NCI-H1417 (cell line): ENCODE measurements around the gene SORCS2.

Experiments used
- DNase-seq, 3 experiments: peaks; one replicate each; lab custom pipeline; 2025; lab: John Stamatoyannopoulos, UW

The SORCS2 gene

GRCh38 chr4:7338876-7339623, 146.7 kb downstream of the SORCS2 start:
- no peak for DNase-seq

- DNase-seq: no peak
These were observed 147.6 kb downstream of the SORCS2 start for GRCh38 chr4:7339751-7340552.

DNA sequence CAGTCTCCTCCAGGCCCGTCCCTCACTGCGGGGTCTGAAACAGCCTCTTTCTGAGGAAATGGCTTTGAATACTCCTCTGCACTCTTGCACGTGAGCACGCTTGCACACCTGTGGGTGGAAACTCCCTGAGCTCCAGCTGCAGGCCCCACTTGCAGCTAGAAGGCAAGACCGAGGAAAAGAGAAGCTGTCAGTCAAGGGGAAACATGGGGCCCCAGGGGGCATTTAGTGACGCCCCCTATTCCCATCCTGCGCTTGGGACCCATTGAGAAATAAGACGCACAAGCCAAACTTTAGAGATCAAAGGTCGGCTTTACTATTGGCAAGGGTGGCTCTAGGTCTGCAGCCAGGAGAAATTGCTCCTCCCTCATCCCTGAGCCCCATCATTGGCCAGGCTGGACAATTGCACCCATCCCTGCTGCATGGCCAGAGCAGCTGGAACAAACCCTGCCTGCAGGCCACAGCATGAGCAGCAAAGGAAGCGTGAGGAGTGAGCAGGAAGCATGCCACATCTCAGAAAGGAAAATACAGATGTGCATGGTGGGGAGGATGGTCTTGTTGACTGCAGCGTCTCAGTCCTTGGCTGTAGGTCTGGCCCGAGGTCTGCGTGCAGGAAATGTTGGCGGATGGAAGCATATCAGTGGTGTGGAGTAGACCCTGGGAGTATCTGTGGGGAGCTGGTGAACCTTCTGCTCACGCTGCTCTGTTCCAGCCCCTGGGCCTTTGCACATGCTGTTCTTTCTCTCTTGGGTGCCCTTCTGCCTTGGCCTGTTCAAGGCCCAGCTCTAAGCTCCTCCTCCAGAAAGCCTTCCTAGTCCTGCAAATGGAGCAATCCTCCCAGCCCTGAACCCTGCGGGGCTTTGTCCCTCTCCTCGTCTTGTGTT, 148.5 kb downstream of the SORCS2 start:
- DNase-seq: no peak

GRCh38 chr4:7341491-7342222, 149.3 kb downstream of the SORCS2 start:
- DNase-seq: no peak

DNA sequence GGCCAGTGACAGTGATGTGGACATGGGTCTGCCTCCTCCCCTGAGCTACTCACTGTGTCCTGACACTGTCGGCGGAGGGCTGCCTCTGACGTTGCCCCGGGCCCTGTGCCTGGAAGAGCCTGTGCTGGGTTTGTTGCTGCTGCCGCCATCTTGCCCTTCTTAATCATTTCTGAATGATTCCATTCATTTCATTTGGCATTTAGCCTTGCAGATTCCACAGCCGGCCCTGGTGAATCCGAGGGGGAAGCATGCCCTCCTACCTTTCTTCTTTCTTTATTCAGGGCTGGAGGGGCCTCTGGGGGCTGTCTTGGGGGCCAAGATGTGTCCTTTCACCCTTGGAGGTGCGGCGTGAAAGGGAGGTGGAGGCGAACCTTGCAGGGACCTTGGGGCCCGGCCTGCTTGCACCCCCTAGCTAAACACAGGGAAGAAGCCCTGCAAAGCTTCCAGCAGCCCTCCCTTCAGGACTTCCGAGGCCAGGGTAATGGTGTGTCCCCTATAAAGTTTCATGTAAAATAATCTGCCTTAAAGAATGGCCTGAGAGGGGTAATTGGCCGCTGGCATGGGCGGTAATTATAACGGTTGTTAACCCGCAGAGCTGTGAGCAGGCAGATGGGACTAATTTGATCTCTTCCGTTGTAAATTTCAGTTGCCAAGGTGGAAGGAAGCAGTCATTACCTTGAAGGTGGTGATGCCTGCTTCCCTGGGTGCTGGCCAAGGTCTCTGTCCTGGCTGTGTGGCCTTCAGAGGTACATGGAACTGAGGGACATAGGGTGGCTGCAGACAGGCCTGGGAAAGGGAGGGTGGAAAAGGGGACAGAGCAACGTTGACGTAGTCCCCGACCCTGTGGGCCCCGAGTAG, 150.1 kb downstream of the SORCS2 start:
- DNase-seq: peak in 1 of 3 experiments; percentile 69

DNA sequence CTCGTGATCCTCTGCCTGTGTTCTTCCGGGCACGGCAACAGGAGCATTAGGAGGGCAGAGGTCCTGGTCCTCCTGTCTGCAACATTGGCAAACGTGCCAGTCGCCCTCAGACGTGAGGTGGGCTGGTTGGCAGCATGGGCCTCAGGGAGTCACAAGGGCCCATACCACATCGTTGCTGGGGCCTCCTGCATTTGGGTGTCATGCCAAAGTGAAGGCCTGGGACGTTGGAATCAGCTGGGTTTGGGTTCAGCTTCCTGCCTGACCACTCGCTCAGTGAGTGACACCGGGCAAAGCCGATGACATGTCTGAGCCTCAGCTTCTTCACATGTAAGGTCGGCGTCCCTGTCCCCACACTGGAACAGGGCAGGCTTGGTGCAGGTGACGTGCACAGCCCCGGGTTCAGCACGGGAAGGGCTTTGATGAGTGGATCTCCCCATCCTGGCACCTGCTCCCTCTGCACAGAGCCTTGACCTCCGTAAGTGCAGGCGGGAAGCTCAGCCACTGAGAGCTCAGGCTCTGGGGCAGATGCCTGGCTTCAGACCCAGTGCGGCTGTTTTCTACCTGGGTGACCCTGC, 150.8 kb downstream of the SORCS2 start:
- DNase-seq: no peak

GRCh38 chr4:7343950-7344349, 151.6 kb downstream of the SORCS2 start:
- DNase-seq: no peak

GRCh38 chr4:7344636-7345155, 152.4 kb downstream of the SORCS2 start:
- DNase-seq: no peak

DNA sequence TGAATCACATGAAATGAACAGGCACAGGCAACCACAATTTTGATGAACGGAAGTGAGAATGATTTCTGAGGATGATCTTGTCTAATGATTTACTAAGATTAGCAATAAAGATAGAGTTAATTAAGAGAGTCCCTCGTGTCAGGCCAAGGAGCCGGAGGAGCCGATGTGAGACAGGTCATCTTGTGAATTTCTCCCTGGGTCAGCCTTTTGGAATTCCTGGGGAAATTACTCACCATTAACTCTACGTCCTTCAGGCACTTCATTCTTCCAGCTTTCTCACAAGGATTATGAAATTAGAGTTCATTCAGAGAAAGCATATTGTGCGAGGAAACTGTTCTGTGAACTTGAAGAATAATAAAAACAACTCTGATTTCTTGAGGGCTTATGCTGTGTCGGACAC, 155.6 kb downstream of the SORCS2 start:
- DNase-seq: no peak

DNA sequence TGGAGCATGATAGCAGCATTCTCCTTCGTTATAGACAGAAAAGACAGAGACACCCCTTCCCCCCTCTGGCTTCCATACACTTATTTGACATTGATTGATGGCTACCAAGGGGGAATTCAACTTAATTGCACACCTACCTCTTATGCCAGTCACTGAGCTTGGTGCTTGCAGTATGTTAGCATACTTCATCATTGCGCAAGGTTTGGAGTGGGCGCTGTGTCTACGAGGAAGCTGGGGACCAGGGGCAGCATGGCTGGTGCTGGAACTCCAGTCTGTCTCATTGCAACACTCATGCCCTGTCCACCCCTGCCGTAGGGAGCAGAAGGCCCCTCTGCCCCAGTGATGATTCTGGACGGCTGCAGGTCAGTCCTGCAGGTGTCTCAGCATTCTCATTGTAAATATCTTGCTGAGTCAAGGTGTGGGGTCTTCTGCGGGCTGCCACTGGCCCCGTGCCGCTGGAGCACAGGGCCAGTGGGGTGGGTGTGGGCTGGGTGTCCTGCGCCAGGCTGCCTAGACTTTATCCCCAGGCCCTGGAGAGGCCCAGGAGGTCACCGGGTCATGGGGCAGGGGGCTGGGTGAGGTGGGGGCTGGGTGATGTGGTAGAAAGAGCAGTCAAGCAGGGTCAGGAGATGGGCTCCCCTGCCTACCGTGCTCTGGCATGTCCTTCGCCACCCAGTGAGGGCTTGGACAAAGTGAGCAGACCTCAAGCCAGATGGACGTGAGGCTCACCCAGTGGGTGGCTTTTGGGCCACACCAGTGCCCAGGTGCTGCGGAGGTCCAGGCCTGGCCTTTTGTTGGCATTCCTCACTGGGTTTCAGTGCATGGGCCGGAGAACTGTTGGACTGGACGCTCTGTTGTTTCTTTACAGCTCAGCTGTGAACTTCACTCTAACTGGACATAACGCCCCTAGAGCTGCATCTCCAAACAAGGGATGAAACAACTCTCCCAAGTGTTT, 156.9 kb downstream of the SORCS2 start:
- DNase-seq: peak; percentile 48 to 86 (median 67)

GRCh38 chr4:7350396-7350795, 158.1 kb downstream of the SORCS2 start:
- no peak for DNase-seq

GRCh38 chr4:7351014-7351413, 158.7 kb downstream of the SORCS2 start:
- peak in 1 of 3 experiments; percentile 41 for DNase-seq

- peak in 2 of 3 experiments; percentile 38 to 92 for DNase-seq
These were observed 160.1 kb downstream of the SORCS2 start for GRCh38 chr4:7352486-7352885.

GRCh38 chr4:7353046-7353790, 160.9 kb downstream of the SORCS2 start:
- no peak for DNase-seq

DNA sequence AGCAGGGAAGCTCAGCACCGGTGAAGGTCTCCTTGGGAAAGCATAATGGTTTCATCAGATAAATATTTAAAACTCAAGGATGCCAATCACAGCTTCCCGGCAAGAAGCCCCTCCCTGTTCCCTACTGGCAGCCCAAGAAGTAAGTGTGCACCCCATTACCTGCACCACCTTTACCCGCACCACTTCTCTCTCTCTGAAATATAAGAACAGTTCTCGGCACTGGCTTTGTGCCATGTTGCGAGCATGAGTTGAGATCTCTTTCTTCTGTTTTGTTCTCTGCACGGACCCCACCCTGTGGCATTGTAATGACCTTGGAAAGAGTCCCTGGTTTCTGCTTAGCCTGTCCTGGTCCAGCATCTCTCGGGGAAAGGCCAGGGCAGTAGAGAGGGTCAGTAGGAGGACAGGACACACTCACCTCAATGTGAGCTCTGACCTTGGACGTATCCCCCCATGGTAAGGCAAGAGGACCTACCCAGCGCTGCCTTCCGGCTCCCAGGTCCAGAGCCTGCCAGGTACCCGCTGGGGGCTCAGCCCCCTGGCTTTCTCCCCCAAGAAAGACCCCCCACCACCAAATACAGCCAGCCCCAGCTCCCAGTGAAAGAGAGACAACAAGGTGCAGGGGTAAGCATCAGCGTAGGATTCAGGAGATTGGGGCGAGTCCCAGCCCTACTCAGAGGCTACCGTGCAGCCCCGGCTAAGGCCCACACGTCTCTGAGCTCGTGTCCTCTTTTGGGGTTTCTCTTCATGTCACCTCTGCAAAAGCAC, 161.7 kb downstream of the SORCS2 start:
- DNase-seq: no peak

DNA sequence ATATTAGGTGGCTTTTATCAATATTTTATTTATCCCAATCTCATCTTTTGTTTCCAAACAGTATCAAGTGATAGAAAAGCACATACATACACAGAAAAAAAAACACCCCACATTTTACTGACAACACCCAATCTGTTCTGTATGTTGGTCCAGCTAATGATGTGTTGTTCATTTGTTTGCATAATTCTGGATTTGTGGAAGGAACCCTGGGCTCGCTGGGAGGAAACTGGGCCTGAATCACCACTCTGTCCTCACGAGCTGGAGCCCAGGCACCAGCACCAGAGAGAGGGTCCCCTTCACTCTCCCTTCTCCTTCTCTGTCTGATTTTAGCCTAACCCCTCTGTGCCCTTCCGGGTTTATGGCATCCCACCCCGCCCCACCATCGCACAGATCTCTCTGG, 162.6 kb downstream of the SORCS2 start:
- DNase-seq: no peak

DNA sequence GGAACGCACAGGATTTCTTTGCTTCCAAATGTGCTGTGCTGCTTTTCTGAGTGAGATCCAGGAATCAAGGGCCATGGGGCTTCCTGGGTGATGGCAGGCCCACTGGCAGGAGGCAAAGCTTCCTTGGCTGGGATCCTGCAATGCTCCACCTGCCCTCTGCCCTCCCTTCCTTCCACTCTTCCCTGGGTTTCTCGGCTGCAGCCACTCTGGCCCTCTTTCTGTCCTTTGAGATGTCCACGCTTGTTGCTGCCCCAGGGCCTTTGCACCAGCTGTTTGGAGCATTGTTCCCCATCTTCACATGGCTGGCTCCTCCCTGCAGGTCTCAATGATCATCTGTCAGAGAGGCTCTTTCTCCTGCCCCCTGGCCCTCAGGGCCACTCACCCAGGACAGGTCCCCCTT, 163.5 kb downstream of the SORCS2 start:
- DNase-seq: no peak
